ENCODE measurements around the gene FREM2.

The FREM2 gene

GRCh38 chr13:38713046-38713445 lies 26.2 kb downstream of the FREM2 start:
- no peak for TF ChIP-seq FOXP2 (optimal IDR thresholded peaks at IDR 0.05; ENCODE audit: borderline replicate concordance, extremely low read depth, extremely low read length, insufficient read depth)
- no peak for TF ChIP-seq REST (IDR thresholded peaks at IDR 0.05; ENCODE audit: insufficient read depth in 1 of 2, low read depth in 2 of 2, low read length in 2 of 2)
- TF ChIP-seq POLR2AphosphoS5 (IDR thresholded peaks at IDR 0.05; ENCODE audit: low read depth, low read length), result no peak
- no peak for TF ChIP-seq SIN3A (IDR thresholded peaks at IDR 0.05; ENCODE audit: borderline replicate concordance, insufficient read depth, low read length)
- no peak for TF ChIP-seq TAF1 (IDR thresholded peaks at IDR 0.05; ENCODE audit: borderline replicate concordance, insufficient read depth, low read length)

DNA sequence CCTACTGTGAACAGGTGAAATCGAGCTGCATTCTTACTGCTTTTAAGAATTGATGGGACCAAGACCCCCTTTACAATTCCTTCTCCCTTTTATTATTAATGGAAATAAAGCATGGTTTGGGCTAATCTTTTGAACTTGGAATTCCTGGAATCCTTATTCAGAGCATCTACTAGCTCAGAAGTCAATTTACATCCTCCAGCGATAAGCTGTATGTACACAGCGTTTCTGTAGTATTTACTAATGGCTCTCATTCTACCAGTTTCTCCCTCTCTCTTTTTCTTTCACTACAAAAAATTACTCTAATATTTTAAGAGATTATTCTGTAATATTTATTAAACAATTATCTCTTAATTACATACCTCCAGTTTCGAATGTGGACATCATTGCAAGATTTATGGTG lies 31.5 kb downstream of the FREM2 start:
- no peak for TF ChIP-seq SIN3A (IDR thresholded peaks at IDR 0.05; ENCODE audit: borderline replicate concordance, insufficient read depth, low read length)
- TF ChIP-seq FOXP2 (optimal IDR thresholded peaks at IDR 0.05; ENCODE audit: borderline replicate concordance, extremely low read depth, extremely low read length, insufficient read depth), result no peak
- no peak for TF ChIP-seq TAF1 (IDR thresholded peaks at IDR 0.05; ENCODE audit: borderline replicate concordance, insufficient read depth, low read length)

- TF ChIP-seq REST (IDR thresholded peaks at IDR 0.05; ENCODE audit: insufficient read depth in 1 of 2, low read depth in 2 of 2, low read length in 2 of 2) (no peak), POLR2AphosphoS5 (IDR thresholded peaks at IDR 0.05; ENCODE audit: low read depth, low read length) (no peak), TAF1 (IDR thresholded peaks at IDR 0.05; ENCODE audit: borderline replicate concordance, insufficient read depth, low read length) (no peak), SIN3A (IDR thresholded peaks at IDR 0.05; ENCODE audit: borderline replicate concordance, insufficient read depth, low read length) (no peak)
Measured at GRCh38 chr13:38730332-38730731, 43.5 kb downstream of the FREM2 start.

DNA sequence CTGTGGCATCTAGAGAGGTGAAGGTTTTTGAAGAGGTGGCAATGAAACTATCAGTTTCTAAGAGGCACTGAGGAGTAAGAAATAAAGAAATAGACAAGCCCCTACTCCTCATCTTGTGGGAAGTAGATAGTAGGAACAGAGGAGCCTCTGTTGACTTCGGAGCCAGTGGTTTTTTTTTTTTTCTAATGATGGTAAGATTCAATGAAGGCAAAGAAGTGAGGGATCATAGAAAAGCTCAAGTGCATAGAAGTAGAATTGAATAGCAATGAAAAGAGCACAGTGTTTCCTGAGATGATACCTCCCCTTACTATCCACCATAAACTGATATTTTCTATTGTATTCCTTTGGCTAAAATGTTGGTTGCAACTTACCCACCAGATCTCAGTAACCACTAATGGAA lies 46.3 kb downstream of the FREM2 start:
- TF ChIP-seq SIN3A (IDR thresholded peaks at IDR 0.05; ENCODE audit: borderline replicate concordance, insufficient read depth, low read length) (no peak), REST (IDR thresholded peaks at IDR 0.05; ENCODE audit: insufficient read depth in 1 of 2, low read depth in 2 of 2, low read length in 2 of 2) (no peak), TAF1 (IDR thresholded peaks at IDR 0.05; ENCODE audit: borderline replicate concordance, insufficient read depth, low read length) (no peak)

DNA sequence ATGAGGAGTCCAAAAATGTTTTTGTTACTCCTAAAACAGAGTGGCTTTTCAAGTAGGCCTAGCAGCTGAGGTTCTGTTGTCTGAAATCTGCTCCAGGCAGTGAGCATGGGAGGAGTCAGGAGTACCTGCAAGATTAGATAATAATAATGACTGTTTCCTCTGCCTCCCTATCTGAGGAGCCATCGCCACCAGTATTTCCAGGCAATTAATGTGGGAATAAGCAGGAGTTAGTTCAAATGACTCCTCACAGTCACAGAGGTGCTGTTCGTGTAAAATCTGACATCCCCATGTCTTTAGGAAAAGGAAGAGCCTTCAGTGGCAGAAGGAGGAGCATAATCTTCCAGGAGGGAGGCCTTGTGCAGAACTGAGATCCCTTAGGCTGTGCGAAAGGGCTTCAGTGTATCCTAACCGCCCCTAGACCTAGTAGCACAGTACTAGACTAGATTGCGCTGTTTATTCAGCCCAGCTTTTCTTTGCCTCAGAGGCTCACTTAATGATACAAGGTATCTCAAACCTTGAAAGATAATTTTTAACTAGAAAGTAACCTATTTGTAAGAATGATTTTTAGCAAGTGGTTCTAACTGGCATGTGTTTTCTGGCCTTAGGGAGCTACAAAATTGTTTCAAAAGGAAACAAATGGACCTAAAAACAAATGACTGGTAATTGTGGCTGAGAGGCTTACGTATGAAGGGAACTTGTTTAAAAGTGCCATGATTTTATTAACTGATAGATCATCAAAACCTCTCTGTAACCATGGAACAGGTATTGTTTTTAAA lies 49.0 kb downstream of the FREM2 start:
- TF ChIP-seq REST (IDR thresholded peaks at IDR 0.05; ENCODE audit: insufficient read depth in 1 of 2, low read depth in 2 of 2, low read length in 2 of 2) (no peak), SIN3A (IDR thresholded peaks at IDR 0.05; ENCODE audit: borderline replicate concordance, insufficient read depth, low read length) (no peak), POLR2AphosphoS5 (IDR thresholded peaks at IDR 0.05; ENCODE audit: low read depth, low read length) (no peak), FOXP2 (optimal IDR thresholded peaks at IDR 0.05; ENCODE audit: borderline replicate concordance, extremely low read depth, extremely low read length, insufficient read depth) (no peak), TAF1 (IDR thresholded peaks at IDR 0.05; ENCODE audit: borderline replicate concordance, insufficient read depth, low read length) (no peak)
